GM12872 (cell line): ENCODE data around the gene CDH16.

Source experiments
- CTCF ChIP-seq: IDR thresholded peaks from 3 replicates; pipeline ENCODE4 v1.5.1; 2011; ENCODE audit warnings: low read depth, mild to moderate bottlenecking, low read length, moderate library complexity; ENCODE audit not compliant: insufficient read depth

Gene CDH16

DNA sequence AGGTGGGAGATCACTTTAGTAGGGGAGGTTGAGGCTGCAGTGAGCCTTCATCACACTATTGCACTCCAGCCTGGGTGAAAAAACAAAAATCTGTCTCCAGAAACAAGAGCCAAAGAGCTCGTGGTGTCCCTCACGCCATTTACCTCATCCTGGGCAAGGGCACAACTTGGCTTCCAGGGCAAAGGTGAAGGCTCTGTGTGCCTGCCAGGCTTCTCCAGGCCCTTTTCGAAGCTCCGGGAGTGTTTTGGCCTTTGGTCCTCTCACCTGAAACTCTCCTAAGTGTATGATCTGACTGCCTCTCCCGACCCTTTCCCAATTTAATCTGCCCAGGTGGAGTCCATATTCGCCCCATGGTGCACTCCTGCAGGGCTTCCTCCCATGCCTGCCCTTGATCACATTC is 30.8 kb upstream of the CDH16 start:
- TF ChIP-seq CTCF, result no peak

GRCh38 chr16:66948837-66949225 is 30.1 kb upstream of the CDH16 start:
- TF ChIP-seq CTCF, result no peak

GRCh38 chr16:66948134-66948836 is 29.6 kb upstream of the CDH16 start:
- no peak for TF ChIP-seq CTCF

DNA sequence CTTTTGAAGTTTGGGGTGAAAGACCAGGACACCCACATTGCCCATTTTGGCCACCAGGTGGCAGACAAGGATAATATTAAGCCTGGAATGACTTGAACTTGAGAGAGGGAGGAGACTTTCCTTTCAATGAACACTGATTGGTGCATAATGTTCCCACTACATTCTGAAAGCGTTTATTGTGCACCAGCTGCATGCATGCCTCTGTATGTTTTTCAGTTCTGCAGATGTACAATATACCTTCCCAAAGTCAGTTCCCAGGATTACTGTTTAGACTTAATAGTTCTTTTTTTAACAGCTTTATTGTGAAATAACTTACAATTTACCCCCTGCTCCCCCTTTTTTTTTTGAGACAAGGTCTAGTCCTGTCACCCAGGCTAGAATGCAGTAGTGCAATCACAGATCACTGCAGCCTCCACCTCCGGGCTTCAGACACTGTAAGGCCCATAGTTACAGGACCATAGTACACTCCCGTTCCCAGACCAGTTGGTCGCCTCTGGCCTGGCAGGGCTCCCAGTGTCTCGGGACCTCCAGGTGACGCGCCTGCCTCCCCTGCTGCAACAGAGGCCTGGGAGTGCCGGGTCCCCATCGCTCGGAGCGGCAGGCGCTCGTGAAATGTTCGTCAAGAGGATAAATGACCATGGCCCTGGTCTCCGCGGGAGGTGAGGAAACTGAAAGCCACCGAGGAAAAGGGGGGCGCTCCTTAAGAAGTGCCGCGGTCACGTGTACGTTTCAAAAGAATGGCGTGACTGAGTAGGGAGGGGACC is 28.8 kb upstream of the CDH16 start:
- peak; percentile 83 for TF ChIP-seq CTCF

DNA sequence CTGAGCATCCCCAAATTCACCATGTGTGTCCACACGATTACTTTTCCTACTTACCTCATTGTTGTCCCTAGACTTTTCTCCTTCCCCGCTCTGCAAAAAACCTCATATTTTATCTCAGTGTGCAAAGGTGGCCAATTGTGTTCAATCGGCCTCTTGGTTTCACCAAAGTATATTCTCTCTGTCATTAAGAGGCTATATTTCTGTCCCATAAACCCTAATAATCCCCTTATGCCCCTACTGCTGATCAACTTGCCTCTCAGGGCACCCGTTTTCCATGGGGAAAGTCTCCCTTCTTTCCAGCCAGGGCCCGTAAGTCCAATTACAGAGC is 28.3 kb upstream of the CDH16 start:
- no peak for TF ChIP-seq CTCF

GRCh38 chr16:66946541-66946940 is 27.9 kb upstream of the CDH16 start:
- no peak for TF ChIP-seq CTCF

DNA sequence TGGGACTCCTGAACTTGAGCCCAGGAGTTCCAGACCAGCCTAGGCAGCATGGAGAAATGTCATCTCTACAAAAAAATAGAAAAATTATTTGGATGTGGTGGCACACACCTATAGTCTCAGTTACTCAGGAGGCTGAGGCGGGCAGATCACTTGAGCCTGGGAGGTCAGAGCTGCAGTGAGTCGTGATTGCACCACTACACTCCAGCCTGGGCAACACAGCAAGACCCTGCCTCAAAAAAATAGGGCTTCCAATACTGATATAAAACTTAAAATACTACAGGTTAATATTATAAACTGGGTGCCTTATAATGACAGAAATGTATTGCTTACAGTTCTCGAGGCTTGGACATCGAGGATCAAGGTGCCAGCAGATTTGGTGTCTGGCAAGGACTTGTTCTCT is 27.3 kb upstream of the CDH16 start:
- TF ChIP-seq CTCF, result no peak
